ENCODE data around the gene CTDNEP1. TPM values are rescaled to one million over a fixed set of nuclear protein-coding genes. Genes with fewer than 3 reads are reported as not detected.
A peak's percentile ranks its signal among the peaks of the same experiment; 100 is the strongest.
"Not testable (repeated sequence)": the region's sequence is repeated elsewhere in the genome, so short reads cannot be mapped to it uniquely, and the experiment has no call there.

The CTDNEP1 gene
- polyA plus RNA-seq, 3 donors: 145 to 149 (median 146) TPM

DNA sequence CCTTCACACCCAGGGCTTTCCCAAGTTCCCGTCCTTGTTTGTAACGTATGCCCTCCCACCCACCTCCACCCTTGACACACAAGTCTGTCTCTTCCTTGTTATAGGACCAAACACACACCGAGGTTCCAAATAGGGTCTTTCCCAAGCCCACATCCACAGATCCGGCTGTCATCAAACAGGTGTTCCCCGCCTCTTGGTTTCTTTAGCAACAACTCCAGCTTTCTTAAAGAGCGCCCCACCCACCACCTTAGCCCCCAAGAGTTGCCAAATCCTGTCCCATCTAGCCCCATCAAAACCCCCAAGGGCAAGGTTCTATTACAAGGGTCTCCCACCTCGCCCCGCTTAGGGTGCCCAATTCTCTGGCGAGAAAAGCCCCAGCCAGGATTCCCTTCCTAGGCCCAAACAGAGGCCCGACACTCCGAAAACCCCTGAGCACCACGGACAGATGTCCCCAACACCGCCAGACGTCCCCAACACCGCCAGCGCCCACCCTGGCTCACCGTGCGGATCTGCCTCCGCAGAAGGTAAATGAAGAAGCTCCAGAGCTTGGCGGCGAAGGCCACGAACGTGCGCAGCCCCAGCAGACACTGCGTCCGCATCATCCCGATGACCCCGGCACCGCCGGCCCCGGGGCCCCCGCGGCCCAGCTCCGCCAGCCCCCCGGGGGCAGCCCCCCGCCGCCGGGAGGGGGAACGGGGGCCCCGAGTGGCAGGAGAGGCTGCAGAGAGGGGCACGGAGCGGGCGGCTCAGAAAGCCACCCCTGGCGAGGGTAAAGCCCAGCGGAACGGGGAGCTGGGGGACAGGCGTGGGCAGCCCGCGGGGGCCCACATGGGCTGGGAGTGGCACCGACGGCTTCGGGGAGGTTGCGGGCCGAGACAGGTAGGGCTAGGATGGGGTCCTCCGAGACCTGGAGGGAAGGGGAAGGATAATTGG lies 573 bp downstream of the CTDNEP1 start:
- DNase-seq: no peak

- no peak for DNase-seq
Observed at GRCh38 chr17:7249830-7250229, 1.7 kb downstream of the CTDNEP1 start.

DNA sequence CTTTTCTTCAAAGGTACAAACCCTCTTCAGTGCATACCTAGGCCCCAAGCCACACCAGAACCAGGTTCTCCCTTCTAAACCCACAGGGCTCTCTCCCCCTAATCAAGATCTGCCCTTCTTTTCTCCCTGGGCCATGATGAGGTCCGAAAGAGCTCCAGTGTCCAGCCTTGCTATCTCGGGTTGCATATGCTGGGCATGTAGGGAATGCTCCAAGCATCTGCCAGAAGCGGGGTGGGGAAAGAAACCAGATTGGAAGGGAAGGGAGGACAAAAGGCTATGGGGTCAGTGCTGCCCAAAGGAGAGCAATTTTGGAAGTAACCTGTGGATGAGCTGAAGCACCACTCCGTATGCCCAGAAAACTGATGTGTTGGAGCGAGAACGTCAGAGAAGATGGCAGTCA lies 2.3 kb downstream of the CTDNEP1 start:
- no peak for DNase-seq

DNA sequence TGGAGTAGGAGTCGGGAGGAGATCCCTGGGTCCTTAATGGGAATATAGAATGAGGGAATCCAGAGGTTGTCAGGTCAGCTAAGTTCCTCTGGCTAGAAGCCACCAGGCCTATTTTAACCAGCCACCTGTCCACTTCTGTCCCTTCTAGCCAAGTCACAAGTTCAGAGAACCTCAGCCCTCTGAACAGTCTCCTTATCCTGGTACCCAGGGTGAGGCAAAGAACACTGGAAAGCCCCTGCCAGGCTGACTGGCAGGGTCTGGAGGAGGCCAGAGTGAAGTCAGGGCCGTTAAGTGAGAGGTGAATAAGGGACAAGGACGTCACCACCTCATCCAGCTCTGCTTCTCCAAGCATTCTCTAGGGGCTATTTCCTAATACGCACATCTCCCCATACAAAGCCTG lies 2.7 kb downstream of the CTDNEP1 start:
- no peak for DNase-seq

GRCh38 chr17:7246779-7247178 lies 4.8 kb downstream of the CTDNEP1 start:
- DNase-seq: no peak

- DNase-seq: not testable (repeated sequence)
Observed at GRCh38 chr17:7243838-7244237, 7.7 kb downstream of the CTDNEP1 start.

- DNase-seq: no peak
Observed at GRCh38 chr17:7243453-7243729, 8.1 kb downstream of the CTDNEP1 start.

DNA sequence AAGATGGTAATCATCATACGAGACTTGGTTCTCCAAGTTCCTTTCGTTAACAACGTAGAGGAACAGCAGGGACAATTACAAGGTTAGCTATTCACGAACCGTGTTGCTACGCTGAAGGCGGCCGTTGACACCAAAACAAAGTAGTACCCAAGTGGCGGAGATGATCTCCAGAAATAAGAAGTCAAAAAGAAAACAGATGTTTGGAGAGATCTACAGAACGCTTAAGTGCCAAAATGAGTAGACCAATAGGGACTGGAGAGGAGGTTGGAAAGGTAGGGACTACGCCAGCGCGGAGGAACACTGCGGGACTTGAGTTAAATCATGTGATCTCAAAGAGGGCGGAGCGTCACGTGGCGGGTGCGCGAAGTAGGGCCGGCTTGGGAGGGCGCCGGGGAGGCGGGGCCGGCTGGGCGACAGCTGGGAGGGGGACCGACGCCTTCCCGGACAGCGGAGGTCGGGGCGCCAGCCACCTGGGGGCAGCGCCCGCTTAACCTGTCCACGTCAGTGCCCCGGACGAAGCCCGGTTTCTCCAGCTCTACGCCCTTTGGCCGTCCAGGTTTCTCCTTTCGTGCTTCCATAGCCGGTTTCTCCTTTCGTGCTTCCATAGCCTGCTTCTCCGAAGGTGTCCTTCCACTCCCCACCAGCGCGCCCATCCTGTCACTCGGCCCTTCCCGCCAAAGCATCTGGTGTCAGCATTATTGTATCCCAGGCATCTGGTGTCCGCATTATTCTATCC lies 8.6 kb downstream of the CTDNEP1 start:
- peak; percentile 96 for DNase-seq

- DNase-seq: peak; percentile 94
Observed at GRCh38 chr17:7241783-7242716, 9.5 kb downstream of the CTDNEP1 start, which contains the start of gene GABARAP. TSS of gene GABARAP (minus strand) at chr17:7242449. CDS start at chr17:7242330, 119 bp downstream.

GRCh38 chr17:7241090-7241733 lies 10.3 kb downstream of the CTDNEP1 start:
- no peak for DNase-seq

DNA sequence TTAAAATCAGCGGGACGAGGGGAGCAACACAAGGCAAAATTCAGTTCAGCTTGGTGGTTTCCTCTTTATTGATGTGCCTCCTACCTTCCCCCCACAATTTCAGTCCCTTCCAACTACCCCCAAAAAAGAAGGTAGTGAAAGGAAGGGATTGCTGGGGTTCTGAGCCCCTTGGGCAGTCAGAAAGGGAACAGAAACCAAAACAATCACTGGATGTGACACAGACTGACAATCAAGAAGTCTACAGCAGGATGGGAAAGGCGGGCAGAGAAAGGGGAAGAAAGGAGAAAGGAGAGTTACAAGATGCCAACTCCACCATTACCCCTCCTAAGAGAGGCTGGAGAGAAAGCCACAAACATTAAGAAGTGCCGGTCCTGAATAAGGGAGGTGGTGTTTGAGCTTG lies 11.2 kb downstream of the CTDNEP1 start:
- DNase-seq: no peak

GRCh38 chr17:7239091-7240027 lies 12.2 kb downstream of the CTDNEP1 start, which contains the start of gene PHF23:
TSS of gene PHF23 (minus strand) at chr17:7239457. CDS start at chr17:7239279, 178 bp downstream.
- peak; percentile 100 for DNase-seq

GRCh38 chr17:7238420-7239090 lies 13.0 kb downstream of the CTDNEP1 start:
- no peak for DNase-seq

- no peak for DNase-seq
Observed at GRCh38 chr17:7237761-7238419, 13.6 kb downstream of the CTDNEP1 start.

DNA sequence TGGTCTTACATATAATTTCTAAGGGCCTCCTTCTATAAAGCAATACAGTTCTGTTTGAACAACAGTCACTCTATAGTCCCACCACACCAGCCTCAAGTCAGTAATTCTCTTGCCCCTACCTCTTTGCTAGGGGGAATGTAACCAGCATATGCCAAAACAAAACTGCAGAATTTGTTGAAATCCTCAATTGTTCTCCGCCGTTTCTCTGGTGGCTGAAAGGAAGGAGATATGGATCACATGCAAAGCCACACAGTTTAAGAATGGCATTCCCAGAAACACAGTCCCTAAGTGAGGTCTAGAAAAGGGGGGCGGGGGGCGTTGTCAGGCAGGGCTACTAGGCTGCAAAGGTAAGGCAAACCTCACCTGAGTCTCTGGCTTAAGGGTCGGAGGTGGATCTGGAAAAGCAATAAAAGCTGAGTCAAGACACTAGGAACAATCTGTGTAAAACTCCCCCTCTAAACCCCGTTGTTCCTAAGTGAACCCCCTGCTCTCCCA lies 14.2 kb downstream of the CTDNEP1 start:
- DNase-seq: no peak

- DNase-seq: no peak
Observed at GRCh38 chr17:7236808-7237207, 14.7 kb downstream of the CTDNEP1 start.

- no peak for DNase-seq
Observed at GRCh38 chr17:7235693-7236665, 15.6 kb downstream of the CTDNEP1 start.
